K562 (cell line): ENCODE results near the gene CAPZB. TPM values are rescaled to one million over a fixed set of nuclear protein-coding genes. Genes with fewer than 3 reads are reported as not detected.
A peak's percentile ranks its signal among the peaks of the same experiment; 100 is the strongest.

Experiments
- ATAC-seq: fragments of 200-7000 bp; cut with Tn5 transposase; 3 replicates; pipeline ENCODE4 v1.9.1; 2020; ENCODE audit warnings: moderate library complexity
- BruUV-seq: library from RNA; stranded (reverse); fragments of 400-500 nt; replicated peaks from 2 replicates; lab custom pipeline; 2021; lab: Mats Ljungman, UMichigan
- CTCF ChIA-PET: fragments of 300-600 bp; formaldehyde crosslinking; extraction: SDS; loops from one replicate; lab custom pipeline; 2021; ENCODE audit warnings: low intra/inter-chr PET ratio; lab: Yijun Ruan, JAX
- POLR2A ChIA-PET: fragments of 300-600, 350-650 bp; sonication (Branson Sonifier 250); formaldehyde crosslinking; extraction: SDS; loops from one replicate; lab custom pipeline; 2021; ENCODE audit warnings: antibody characterized with exemption, inconsistent platforms; lab: Yijun Ruan, JAX
- DNase-seq, 4 experiments: peaks; one replicate each; pipeline versions ENCODE4 v3.0.0 to v3.0.0-alpha.2; 2011 to 2018; ENCODE audit warnings: low spot score in 3 of 4, mixed read lengths in 3 of 4; ENCODE audit errors: extremely low read depth in 1 of 4
- FAIRE-seq: peaks from 2 replicates; lab custom pipeline; 2011; peaks lifted over from hg19 to GRCh38; lab: Jason Lieb, UNC
- H2AFZ ChIP-seq: 2 replicates; pipeline ENCODE4 v1.6.0; 2011; ENCODE audit warnings: low read depth, low read length, control low read depth, inconsistent platforms
- H3K27ac ChIP-seq: fragments of 200-600 bp; 3 replicates; pipeline ENCODE4 v1.8.0; 2011; ENCODE audit warnings: low read depth, mild to moderate bottlenecking, control low read depth, inconsistent platforms, low read length, moderate library complexity, mixed read lengths; ENCODE audit errors: extremely low read depth
- H3K27me3 ChIP-seq, 2 experiments: fragments of 300-600 bp in 1 of 2; 2 replicates in 1 of 2; 3 replicates in 1 of 2; pipeline versions ENCODE4 v1.6.0 to v1.8.0; 2011; ENCODE audit warnings: inconsistent platforms in 2 of 2, low read length in 2 of 2, mild to moderate bottlenecking in 1 of 2, mixed read lengths in 1 of 2, moderate library complexity in 1 of 2; ENCODE audit not compliant: control insufficient read depth in 2 of 2, insufficient read depth in 2 of 2
- H3K36me3 ChIP-seq: fragments of 300-600 bp; 3 replicates; pipeline ENCODE4 v1.8.0; 2011; ENCODE audit warnings: mild to moderate bottlenecking, low read length, inconsistent platforms; ENCODE audit not compliant: control insufficient read depth, insufficient read depth
- H3K4me1 ChIP-seq, 2 experiments: fragments of 200-600 bp in 1 of 2; replicated peaks in 1 of 2; 2 replicates in 1 of 2; 3 replicates in 1 of 2; pipeline versions ENCODE4 v1.5.1 to v1.8.0; 2011; ENCODE audit warnings: inconsistent platforms in 2 of 2, low read length in 2 of 2, mild to moderate bottlenecking in 1 of 2, mixed read lengths in 1 of 2, moderate library complexity in 1 of 2; ENCODE audit not compliant: control insufficient read depth in 2 of 2, insufficient read depth in 2 of 2
- H3K4me2 ChIP-seq: 2 replicates; pipeline ENCODE4 v1.6.1; 2011; ENCODE audit warnings: low read length, control low read depth, inconsistent platforms, mixed read lengths; ENCODE audit not compliant: insufficient read depth
- H3K4me3 ChIP-seq: fragments of 200-600 bp; sonication (generic), shearing (Covaris generic); 2 replicates; pipeline ENCODE4 v1.5.1; 2016; ENCODE audit warnings: control low read depth, inconsistent platforms
- H3K79me2 ChIP-seq: fragments of 200-600 bp; 3 replicates; pipeline ENCODE4 v1.8.0; 2011; ENCODE audit warnings: low read length, inconsistent platforms; ENCODE audit not compliant: control insufficient read depth, insufficient read depth
- H3K9ac ChIP-seq, 2 experiments: 2 replicates each; pipeline versions ENCODE4 v1.6.0 to v1.6.1; 2011; ENCODE audit warnings: low read depth in 2 of 2, low read length in 2 of 2, control low read depth in 1 of 2, inconsistent platforms in 1 of 2, mild to moderate bottlenecking in 1 of 2, mixed read lengths in 1 of 2; ENCODE audit not compliant: insufficient read depth in 1 of 2
- H3K9me1 ChIP-seq: one replicate; pipeline ENCODE4 v1.6.0; 2011; ENCODE audit warnings: inconsistent platforms, mild to moderate bottlenecking, low read length, moderate library complexity; ENCODE audit not compliant: control insufficient read depth, insufficient read depth
- H3K9me3 ChIP-seq: replicated peaks from 2 replicates; pipeline ENCODE4 v1.5.1; 2011; ENCODE audit warnings: low read depth, low read length, inconsistent platforms; ENCODE audit not compliant: control insufficient read depth, insufficient read depth
- H4K20me1 ChIP-seq: replicated peaks from 2 replicates; pipeline ENCODE4 v1.6.1; 2011; ENCODE audit warnings: low read length, inconsistent platforms, mixed read lengths; ENCODE audit not compliant: control insufficient read depth, insufficient read depth
- CBFB ChIP-seq: sonication (generic); formaldehyde crosslinking; IDR thresholded peaks from 2 replicates; pipeline ENCODE4 v1.4.0; 2020; ENCODE audit warnings: mild to moderate bottlenecking, missing genetic modification reagents
- DPF2 ChIP-seq: fragments of 450-650 bp; IDR thresholded peaks from 2 replicates; pipeline ENCODE4 v1.6.1; 2016
- E4F1 ChIP-seq: fragments of 250-450 bp; sonication (Bioruptor Pico); IDR thresholded peaks from 2 replicates; pipeline ENCODE4 v1.5.0; 2021; ENCODE audit warnings: mild to moderate bottlenecking, borderline replicate concordance
- MTF1 ChIP-seq: fragments of 250-450 bp; sonication (Bioruptor Pico); IDR thresholded peaks from 2 replicates; pipeline ENCODE4 v1.9.0; 2021; ENCODE audit warnings: moderate library complexity, mild to moderate bottlenecking, inconsistent platforms, borderline replicate concordance
- RAD51 ChIP-seq: fragments of 450-650 bp; IDR thresholded peaks from 2 replicates; pipeline ENCODE4 v1.7.1; 2016; ENCODE audit warnings: low read depth, mild to moderate bottlenecking, borderline replicate concordance
- SIN3A ChIP-seq, 2 experiments: fragments of 150-350 bp in 1 of 2; IDR thresholded peaks; 2 replicates each; pipeline ENCODE4 v1.6.1; 2011 to 2016; ENCODE audit warnings: borderline replicate concordance in 2 of 2, low read depth in 2 of 2, low read length in 2 of 2, mild to moderate bottlenecking in 2 of 2, moderate library complexity in 2 of 2; ENCODE audit not compliant: control insufficient read depth in 1 of 2
- WGBS: fragments of 100-300 bp; shearing (Covaris generic); methylation state at CpG from one replicate; pipeline ENCODE4 v1.1.6; 2016; ENCODE audit warnings: low coverage, mixed read lengths; ENCODE audit not compliant: insufficient coverage; ENCODE audit errors: missing lambda C conversion rate; 5-methylcytosine and 5-hydroxymethylcytosine counted together
- in situ Hi-C: fragments of 300-500 bp; cut with MboI; formaldehyde crosslinking; loops from 4 replicates; pipeline ENCODE4 v1.15.0; 2018; ENCODE audit warnings: inconsistent platforms, mixed read lengths
- intact Hi-C: fragments of 100-400 bp; cut with micrococcal nuclease; formaldehyde crosslinking; loops from 2 replicates; pipeline ENCODE4 v1.14.2; 2022
- polyA plus RNA-seq, 8 experiments: library from polyadenylated mRNA; depleted of rRNA in 4 of 8; stranded (reverse) in 5 of 8; unstranded in 3 of 8; fragments of >200 nt; fragmentation: Nextera tagmentation in 2 of 8; fragmentation: Illumina TruSeq in 1 of 8; extraction: Ambion mirVana in 2 of 8; extraction: Trizol in 1 of 8; gene quantifications; 2 replicates each; pipeline versions ENCODE4 v1.2.1 to v1.2.3, GENCODE V29; 2011 to 2014; ENCODE audit warnings: inconsistent platforms in 1 of 8, missing spikeins in 1 of 8
- total RNA-seq, 7 experiments: library from RNA; depleted of rRNA in 6 of 7; stranded (reverse); fragments of >200 nt in 6 of 7; fragmentation: Illumina TruSeq in 2 of 7; extraction: Trizol in 2 of 7; gene quantifications; 2 replicates each; pipeline versions ENCODE4 v1.2.1 to v1.2.3, GENCODE V29; 2011 to 2021; ENCODE audit warnings: low replicate concordance in 1 of 7
- TF ChIP-seq, protein P1 (sequence below), 2 experiments: fragments of 450-650 bp; IDR thresholded peaks; 2 replicates each; pipeline ENCODE4 v1.6.1; 2016; ENCODE audit warnings: mild to moderate bottlenecking in 2 of 2, borderline replicate concordance in 1 of 2, low read depth in 1 of 2, moderate library complexity in 1 of 2

Gene CAPZB
- total and polyA plus RNA-seq, 9 of the 15 experiments (the other 6 are each of a cell fraction or from before 2014, with no cell fraction given): 57.6 to 297 (median 125) TPM

DNA sequence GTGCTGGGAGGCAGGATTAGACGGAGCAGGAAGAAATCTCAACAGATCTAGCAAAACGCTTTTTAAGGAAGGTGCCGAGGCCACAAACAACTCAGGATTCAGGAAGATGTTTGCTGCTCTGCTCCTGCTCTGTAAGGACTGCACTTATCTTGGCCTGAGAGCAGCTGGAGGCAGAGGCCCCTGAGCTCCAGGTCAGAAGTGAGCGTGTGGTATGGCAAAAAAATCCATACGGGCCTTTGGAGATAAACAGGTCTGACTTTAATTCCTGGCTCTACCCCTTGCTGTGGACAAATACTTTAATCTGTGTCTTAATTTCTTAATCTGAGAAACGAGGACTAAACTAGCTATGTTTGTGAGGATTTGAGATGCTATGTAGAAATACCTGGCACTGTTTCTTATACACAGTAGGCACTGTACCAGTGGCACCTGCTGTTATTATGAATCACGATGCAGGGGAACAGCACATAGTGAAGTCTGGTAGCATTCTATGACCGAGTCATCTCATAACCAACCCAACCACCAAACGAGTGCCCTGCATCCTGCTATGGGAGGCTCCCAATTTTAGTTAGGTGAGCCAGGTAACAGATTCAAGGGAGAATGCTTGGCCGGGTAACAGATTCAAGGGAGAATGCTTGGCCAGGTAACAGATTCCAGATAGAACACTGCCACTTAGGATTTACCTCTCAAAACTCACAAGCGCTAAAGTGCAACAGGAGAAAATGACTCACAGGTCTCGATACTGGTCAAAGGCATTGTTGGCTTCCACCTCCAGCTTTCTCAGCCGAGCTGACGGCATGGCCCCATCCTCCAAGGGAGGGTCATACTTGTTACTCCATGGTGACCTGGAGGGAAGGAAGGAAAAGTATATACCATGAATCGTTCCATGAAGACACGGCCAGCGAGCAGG, 107.3 kb downstream of the CAPZB start:
- Histone ChIP-seq H3K79me2 (no peaks in the 10 kb centered on the region), H3K9me1 (no peaks in the 10 kb centered on the region), H3K4me2 (no peak overlapping the region), H3K27ac (no peak overlapping the region), H3K9me3 (no peaks in the 10 kb centered on the region), H3K27me3 (no peaks in the 10 kb centered on the region), H3K4me1 (peaks cover 0 to 3% of the 10 kb centered on the region in 2 experiments; a peak in 2 of 5 replicates), H3K4me3 (no peak overlapping the region), H2AFZ (no peak overlapping the region), H3K36me3 (peaks cover 66% of the 10 kb centered on the region), H4K20me1 (no peaks in the 10 kb centered on the region; the same call in 1 of the 2 replicates), H3K9ac (no peak overlapping the region)
- ATAC-seq: no peak
- in situ Hi-C loops: no loop called here
- WGBS: 93% methylated on average over 17 of the region's 17 CpGs
- POLR2A ChIA-PET: interaction anchor here (0.7 to 1.4 kb wide), 2 partner anchors 16 to 29 kb away, joined by 3 read pairs; no protein-coding TSS in a partner anchor
- CTCF ChIA-PET: no interaction called here
- BruUV-seq: no TSS peak
- no peak for DNase-seq
- intact Hi-C loops: no loop called here
- FAIRE-seq: peak; percentile 54
- no peak for TF ChIP-seq CBFB (CRISPR knock-in tag)
- TF ChIP-seq RAD51: no peak
- no peak for TF ChIP-seq DPF2
- TF ChIP-seq SIN3A (IDR thresholded peaks at IDR 0.05; ENCODE audit: borderline replicate concordance in 2 of 2, control insufficient read depth in 1 of 2, low read depth in 2 of 2, low read length in 2 of 2): no peak
- no peak for TF ChIP-seq E4F1 (CRISPR knock-in tag)
- TF ChIP-seq, protein P1, sequence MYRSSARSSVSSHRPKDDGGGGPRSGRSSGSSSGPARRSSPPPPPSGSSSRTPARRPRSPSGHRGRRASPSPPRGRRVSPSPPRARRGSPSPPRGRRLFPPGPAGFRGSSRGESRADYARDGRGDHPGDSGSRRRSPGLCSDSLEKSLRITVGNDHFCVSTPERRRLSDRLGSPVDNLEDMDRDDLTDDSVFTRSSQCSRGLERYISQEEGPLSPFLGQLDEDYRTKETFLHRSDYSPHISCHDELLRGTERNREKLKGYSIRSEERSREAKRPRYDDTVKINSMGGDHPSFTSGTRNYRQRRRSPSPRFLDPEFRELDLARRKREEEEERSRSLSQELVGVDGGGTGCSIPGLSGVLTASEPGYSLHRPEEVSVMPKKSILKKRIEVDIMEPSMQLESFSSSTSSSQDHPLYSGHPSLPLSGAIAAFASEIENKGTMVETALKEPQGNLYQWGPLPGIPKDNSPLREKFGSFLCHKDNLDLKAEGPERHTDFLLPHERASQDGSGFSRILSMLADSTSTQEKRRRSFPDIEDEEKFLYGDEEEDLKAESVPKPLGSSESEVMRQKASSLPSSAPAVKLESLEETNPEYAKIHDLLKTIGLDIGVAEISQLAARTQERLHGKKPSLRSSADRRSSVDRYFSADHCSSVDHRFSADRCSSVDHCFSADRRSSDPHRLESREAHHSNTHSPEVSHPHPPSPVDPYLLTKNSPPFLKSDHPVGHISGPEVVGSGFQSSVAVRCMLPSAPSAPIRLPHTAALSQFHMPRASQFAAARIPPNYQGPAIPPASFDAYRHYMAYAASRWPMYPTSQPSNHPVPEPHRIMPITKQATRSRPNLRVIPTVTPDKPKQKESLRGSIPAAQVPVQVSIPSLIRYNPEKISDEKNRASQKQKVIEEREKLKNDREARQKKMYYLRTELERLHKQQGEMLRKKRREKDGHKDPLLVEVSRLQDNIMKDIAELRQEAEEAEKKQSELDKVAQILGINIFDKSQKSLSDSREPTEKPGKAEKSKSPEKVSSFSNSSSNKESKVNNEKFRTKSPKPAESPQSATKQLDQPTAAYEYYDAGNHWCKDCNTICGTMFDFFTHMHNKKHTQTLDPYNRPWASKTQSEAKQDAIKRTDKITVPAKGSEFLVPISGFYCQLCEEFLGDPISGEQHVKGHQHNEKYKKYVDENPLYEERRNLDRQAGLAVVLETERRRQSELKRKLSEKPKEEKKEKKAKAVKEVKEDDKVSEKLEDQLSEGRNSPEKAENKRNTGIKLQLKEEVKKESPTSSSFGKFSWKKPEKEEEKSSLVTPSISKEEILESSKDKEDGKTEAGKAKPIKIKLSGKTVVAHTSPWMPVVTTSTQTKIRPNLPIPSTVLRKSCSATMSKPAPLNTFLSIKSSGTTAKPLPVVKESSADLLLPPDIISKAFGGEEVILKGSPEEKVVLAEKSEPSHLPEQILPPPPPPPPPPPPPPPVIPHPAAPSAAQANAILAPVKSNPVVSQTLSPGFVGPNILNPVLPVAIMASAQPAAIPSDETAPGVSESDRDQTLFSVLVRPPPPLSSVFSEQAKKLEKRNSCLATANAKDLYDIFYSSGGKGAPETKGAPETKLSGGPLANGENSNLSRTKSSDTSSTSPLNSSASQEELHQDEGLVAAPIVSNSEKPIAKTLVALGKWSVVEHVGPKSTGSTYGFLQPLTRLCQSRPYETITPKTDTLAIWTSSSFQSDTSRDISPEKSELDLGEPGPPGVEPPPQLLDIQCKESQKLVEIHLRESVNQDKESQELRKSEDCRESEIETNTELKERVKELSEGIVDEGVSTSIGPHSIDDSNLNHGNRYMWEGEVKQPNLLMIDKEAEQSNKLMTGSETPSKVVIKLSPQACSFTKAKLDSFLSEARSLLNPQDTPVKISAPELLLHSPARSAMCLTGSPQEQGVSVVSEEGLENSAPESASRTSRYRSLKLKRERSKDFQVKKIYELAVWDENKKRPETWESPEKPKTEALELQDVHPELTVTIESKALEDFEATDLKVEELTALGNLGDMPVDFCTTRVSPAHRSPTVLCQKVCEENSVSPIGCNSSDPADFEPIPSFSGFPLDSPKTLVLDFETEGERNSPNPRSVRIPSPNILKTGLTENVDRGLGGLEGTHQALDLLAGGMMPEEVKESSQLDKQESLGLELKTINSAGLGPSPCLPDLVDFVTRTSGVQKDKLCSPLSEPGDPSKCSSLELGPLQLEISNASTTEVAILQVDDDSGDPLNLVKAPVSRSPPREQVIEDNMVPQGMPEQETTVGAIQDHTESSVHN (IDR thresholded peaks at IDR 0.05; ENCODE audit: borderline replicate concordance in 1 of 2, low read depth in 1 of 2): no peak
- TF ChIP-seq MTF1 (CRISPR knock-in tag): no peak
